ENCODE measurements around the gene BBOX1.
A peak's percentile ranks its signal among the peaks of the same experiment; 100 is the strongest.
"Not testable (repeated sequence)": the region's sequence is repeated elsewhere in the genome, so short reads cannot be mapped to it uniquely, and the experiment has no call there.

The BBOX1 gene

DNA sequence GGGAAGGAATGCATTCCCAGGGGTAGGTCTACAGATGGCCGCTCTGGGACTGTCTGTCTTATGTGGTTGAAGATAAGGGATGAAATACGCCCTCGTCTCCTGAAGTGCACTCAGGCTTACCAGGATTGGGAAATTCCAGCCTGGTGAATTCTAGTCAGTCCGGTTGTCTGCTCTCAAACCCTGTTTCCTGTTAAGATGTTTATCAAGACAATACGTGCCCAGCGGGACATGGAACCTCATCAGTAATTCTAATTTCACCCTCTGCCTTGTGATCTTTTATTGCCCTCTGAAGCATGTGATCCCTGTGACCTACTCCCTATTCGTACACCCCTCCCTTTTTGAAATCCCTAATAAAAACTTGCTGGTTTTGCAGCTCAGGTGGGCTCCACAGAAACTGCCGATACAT lies 95.3 kb downstream of the BBOX1 start:
- DNase-seq, result not testable (repeated sequence)

DNA sequence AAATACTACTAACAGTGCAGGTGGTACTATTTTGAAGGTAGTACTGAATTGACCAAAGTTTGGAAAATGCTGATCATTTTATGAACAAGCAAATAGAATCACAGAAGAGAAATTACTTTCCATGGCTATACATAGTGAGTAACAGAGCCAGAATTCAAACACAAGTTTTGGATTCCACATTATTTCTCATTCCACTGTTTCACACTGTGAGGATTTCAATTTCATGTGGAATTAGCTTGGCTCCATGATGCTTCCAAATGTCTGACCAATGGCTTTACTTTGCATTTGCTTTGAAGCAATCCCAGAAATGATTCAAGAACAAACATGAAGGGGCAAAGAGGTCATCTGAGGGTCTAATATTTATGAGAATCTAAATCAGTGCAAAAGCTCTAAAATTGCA lies 98.1 kb downstream of the BBOX1 start:
- DNase-seq, result no peak

DNA sequence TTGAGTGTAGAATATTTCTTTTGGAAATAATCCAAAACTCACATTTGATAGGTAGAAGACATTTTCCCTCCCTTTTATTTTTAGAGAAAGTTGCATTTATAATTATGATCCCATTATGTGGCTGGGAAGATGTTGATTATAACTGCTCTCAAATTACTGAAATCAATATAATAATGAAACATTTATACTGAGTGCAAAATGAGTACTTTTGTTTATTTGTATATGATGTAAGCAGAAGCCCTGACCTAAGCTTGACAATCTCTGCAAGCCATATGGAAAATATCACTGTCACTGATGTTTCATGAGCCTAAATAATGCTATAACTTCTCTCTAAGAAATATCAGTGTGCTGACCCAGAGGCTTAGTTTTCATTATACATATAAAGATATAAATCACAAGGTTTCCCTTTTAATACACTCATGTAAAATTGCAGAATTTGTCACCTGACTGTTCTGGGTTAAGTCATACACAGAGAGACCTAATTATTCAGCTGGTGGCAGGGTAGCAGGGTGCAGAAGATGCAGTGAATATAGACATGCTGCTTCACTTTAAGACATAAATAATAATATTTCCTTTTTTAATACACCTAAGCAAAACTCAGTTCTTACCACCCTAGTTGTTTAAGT lies 99.2 kb downstream of the BBOX1 start:
- DNase-seq, result no peak

DNA sequence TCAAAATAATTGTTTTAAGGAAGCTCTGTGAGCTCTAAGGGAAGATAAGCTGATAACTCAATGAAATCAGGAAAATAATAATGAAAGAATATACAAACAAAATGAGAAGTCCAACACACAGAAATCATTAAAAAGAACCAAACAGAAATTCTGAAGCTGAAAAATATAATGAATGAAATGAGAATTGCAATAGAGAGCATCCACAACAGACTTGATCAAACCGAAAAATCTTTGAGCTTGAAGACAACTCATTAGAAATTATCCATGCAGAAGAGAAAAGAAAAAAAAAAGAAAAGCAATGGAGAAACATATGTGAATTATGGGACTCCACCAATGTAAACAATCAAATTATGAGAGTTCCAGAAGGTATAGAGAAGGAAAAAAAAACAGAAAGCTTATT lies 101.0 kb downstream of the BBOX1 start:
- DNase-seq, result no peak

DNA sequence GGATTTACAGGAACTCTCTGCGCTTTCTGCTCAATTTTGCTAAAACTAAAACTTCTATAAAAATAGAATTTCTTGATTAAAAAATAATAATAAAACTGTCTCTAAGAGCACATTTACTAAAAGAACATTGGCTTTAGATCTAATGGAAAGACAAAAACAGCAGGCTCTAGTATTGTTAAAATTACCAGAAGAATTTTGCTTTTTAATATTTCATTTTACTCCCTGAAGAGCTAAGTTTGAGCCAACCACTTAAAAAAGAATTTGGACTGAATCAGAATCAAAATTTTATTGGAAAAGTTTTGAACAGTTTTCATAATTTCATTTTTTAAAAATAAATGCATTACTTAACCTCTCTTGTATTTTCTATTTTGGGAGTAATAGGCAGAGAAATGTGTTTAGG lies 107.3 kb downstream of the BBOX1 start:
- no peak for DNase-seq

DNA sequence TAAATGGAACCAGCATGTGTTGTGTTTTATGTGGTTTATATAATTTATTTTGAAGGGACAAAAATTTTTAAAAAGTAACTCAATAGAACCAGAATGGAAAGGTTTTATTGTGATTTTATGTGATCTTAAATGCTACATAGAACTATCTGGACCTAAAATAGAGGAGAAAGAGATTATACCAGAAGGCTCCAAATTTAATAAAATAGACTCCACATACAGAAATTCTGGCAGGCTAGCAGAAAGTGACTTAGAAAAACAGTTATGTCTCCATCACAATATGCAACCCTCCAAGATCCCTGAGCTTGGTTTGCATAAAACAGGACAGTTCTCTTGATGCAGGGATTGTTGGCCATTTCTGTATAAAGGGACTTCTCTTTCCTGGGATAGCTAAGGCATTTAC lies 107.9 kb downstream of the BBOX1 start:
- DNase-seq, result no peak

DNA sequence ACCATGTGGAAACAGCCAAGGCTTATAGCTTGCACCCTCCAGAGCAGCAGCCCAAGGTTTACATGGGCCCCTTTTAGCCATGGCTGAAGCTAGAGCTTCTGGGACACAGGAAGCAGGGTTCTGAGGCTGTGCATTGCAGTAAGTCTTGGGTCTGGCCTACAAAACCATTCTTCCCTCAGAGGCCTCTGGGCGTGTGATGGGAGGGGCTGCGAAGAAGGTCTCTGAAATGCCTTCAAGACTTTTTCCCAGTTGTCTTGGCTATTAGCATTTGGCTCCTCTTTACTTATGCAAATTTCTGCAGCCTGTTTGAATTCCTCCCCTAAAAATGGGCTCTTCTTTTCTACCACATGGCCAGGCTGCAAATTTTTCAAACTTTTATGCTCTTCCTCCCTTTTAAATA lies 109.5 kb downstream of the BBOX1 start:
- no peak for DNase-seq

DNA sequence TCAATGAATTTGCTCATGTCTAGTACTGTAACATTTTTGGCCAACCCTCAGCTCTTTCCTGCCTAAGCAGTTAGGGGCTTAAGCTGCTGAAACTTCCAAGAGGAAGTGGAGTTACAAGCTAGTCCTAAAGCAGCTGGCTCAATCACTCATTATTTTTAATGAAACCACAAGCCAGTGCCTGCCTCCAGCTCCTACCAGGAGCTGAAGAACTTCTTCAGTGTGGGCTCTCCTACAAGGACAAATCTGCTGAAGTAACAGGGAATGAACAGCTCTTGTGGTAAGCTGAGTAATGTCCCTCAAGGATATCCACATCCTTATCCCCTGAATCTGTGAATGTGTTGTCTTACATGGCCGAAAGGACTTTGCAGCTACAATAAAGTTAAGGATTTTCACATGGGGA lies 112.5 kb downstream of the BBOX1 start:
- no peak for DNase-seq

DNA sequence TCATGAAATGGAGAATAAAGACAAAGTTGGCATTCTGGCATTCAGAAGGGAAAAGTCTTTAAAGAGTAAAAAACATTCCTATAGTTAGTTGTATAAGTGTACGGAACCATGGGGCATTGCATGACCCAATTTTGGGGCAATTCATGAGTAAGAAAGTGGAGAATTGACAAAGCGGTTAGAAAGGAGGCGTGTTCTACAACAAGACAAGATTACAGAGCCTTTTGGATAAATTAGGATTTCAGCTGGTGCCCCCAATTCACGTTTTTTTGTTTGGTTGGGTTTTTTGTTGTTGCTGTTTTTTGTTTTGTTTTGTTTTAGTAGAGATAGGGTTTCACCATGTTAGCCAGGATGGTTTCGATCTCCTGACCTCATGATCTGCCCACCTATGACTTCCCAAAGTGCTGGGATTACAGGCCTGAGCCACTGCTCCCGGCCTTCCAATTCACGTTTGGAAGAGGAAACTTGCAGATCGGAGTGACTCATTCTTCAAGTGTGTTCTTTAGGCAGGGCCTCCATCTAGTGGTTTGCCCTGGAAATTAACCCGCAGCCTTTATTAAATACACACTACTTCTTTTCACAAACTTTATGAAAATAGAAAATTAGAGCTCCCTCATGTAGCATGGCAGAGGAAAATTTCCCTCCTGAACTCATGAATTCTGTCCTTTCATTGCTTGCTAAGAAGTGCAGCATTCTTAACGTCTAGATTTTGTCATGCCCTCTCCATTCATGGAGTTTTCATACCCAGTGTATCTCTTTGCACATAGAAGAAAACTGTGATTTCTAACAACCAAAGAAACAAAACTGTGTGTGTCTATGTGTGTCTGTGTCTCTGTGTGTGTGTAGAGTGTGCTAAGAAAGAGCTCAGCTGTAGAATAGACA lies 118.1 kb downstream of the BBOX1 start:
- peak; percentile 9 for DNase-seq

DNA sequence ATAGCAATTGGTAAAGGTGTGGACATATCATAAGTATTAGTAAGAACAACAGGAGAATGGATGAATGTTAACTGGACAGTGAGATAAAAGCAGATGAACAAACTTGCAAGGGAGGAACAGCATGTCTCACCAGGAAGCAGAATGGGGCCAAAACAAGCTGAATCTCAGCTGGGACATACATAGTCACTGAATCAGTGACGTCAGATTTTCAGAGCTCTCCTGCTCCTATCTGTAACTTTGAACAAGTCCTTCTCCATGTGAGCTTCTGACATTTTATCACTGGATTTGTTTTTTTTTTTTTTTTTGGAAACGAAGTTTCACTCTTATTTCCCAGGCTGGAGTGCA lies 118.7 kb downstream of the BBOX1 start:
- no peak for DNase-seq

DNA sequence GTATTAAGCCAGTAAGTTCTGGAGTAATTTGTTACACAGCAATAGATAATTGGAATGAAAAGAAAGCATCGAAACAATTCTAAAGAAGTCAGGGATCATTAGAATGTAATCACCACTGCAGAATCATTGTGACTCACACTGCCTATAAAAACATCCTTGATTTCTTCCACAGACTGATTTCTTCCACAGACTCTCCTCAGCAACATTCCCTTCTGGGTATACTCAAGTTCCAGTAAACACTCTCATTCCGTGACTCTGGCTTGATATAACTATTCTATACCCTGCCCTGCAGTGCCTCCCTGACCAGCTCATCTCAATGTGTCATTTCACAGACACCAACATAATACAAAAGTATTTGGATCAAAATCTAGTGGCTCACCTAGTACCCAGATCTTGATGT lies 120.5 kb downstream of the BBOX1 start:
- no peak for DNase-seq

DNA sequence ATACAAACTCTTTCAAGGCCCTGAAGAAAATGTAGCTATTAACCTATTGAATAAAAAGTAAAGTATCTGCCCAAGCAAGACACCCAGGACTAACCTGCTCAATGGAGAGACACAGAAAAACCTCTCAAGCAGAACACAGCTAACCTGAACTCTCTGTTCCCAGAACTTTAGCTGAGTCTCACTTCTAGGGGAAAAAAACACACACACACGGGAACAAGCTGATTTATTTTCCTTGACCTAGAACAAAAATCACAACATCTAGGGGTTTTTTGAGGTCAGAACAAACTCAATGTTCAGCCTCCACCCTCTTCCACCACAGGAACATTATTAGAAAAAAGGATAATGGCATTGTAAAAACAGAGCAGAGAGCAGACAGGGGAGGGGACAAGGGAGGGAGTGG lies 121.6 kb downstream of the BBOX1 start:
- DNase-seq, result no peak

DNA sequence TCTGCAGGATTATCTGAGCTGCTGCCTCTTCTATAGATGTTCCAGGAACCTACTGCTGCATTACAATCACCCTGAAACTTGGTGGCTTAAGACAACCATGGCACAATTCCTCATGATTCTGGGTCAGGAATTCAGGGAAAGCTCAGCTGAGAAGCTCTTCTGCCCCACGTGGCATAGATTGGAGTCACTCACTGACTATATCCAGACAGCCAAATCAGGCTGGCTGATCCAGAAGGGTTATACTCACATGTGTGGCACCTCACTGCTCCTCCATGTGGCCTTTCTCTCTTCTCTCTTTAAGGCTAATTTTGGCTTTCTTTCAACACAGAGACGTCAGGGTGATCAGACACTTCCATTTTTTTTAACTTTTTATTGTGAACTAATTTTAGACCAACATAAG lies 125.5 kb downstream of the BBOX1 start:
- DNase-seq, result no peak

DNA sequence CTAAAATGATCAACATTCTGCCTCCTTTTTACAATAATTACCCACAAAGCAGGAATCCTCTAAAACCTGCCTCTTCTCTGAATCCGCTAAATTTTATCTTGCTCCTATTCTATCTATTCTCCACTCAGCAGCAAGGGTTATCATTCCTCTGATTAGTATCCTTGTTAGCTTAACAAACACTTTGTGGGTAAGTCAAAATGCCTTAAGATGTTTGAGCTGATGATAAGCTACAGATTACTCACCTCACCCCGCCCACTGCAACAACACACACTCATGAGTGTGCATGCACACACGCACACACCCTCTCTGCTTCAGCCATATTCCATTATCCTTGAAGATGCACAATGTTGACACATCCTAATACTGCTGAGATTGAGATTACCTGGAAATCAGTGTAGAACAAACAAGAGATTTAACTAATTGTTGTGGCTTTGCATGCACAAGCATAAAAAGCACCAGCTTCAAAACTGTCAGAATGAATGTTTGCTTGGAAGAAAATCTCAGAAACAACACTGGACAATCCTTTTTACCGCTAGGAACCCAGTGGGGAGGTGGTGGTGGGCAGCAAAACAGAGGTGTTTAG lies 130.9 kb downstream of the BBOX1 start:
- DNase-seq, result no peak

DNA sequence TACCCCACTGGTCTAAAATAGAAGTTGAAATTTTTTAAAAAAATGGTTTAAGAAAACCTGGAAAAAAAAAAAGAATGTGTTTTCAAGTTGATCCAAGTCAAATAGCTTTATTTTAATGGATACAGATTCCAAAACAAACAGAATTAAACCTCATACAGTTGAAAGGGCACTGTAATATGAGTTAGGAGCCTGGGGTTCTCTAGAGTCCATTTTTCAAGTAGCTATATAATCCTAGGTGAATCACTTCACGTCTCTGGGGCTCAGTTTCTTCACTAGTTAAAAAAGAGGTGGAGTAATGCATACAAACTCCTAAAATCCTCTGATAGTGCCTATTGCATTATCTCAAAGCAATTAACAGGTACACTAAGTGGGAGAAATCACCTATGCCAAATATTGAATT lies 132.9 kb downstream of the BBOX1 start:
- no peak for DNase-seq

DNA sequence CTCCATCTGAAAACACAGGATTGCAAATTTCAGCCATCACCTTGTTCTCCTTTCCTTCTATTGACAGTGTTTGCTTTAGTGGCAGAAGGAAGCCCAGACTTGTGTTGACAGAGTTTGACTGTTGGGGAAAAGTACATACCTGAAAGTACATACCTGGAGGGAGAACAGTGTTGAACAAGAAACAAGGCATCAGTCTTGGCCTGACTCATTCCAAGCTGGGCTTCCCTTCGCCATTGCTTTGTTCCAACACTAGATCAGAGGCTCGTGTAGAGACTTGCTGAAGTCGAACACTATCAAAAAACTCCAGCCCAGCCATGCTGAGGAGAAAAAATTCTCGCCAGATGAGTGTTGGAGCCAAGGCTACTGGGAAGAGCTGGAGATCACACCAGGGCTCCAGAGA lies 133.4 kb downstream of the BBOX1 start:
- DNase-seq, result no peak

DNA sequence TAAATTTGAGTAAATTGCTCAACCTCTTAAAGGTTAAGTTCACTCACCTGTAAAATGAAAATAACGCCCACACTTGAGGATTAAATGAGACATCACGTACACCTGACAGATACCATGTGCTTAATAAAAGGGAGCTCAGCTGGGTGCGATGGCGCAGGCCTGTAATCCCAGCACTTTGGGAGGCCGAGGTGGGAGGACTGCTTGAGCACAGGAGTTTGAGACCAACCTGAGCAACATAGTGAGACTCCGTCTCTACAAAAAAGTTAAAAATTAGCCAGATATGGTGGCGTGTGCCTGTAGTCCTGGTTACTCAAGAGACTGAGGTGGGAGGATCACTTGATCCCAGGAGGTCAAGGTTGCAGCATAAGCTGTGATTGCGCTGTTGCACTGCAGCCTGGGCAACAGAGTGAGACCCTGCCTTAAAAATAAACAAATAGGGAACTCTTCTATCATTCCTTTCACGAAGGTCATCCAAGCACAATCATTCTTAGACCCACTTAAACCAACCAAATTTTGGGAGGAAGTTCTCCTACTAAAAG lies 134.1 kb downstream of the BBOX1 start:
- no peak for DNase-seq

DNA sequence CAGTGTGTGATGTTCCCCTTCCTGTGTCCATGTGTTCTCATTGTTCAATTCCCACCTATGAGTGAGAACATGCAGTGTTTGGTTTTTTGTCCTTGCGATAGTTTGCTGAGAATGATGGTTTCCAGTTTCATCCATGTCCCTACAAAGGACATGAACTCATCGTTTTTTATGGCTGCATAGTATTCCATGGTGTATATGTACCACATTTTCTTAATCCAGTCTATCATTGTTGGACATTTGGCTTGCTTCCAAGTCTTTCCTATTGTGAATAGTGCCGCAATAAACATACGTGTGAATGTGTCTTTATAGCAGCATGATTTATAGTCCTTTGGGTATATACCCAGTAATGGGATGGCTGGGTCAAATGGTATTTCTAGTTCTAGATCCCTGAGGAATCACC lies 134.9 kb downstream of the BBOX1 start:
- not testable (repeated sequence) for DNase-seq

Measured in stimulated activated CD4-positive, alpha-beta T cell treated with anti-CD3 and anti-CD28 coated beads, Interleukin-15, amount 100 ng/mL, for 24 hours (primary cell).